Glomerular endothelial cell (primary cell): ENCODE measurements around the gene A4GALT. TPM values are rescaled to one million over a fixed set of nuclear protein-coding genes. Genes with fewer than 3 reads are reported as not detected.
"Not testable (repeated sequence)": the region's sequence is repeated elsewhere in the genome, so short reads cannot be mapped to it uniquely, and the experiment has no call there.

Experiments used
- DNase-seq: peaks from one replicate; pipeline ENCODE4 v3.0.0-alpha.2; 2011; ENCODE audit warnings: low read depth, low spot score; ENCODE audit errors: extremely low read depth
- total RNA-seq: library from RNA; depleted of rRNA; stranded (reverse); fragments of >200 nt; gene quantifications from 2 replicates; pipeline ENCODE4 v1.2.3, GENCODE V29; 2015

A4GALT gene, protein sequence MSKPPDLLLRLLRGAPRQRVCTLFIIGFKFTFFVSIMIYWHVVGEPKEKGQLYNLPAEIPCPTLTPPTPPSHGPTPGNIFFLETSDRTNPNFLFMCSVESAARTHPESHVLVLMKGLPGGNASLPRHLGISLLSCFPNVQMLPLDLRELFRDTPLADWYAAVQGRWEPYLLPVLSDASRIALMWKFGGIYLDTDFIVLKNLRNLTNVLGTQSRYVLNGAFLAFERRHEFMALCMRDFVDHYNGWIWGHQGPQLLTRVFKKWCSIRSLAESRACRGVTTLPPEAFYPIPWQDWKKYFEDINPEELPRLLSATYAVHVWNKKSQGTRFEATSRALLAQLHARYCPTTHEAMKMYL
- 19.1 and 22.0 TPM in 2 replicates for total RNA-seq

DNA sequence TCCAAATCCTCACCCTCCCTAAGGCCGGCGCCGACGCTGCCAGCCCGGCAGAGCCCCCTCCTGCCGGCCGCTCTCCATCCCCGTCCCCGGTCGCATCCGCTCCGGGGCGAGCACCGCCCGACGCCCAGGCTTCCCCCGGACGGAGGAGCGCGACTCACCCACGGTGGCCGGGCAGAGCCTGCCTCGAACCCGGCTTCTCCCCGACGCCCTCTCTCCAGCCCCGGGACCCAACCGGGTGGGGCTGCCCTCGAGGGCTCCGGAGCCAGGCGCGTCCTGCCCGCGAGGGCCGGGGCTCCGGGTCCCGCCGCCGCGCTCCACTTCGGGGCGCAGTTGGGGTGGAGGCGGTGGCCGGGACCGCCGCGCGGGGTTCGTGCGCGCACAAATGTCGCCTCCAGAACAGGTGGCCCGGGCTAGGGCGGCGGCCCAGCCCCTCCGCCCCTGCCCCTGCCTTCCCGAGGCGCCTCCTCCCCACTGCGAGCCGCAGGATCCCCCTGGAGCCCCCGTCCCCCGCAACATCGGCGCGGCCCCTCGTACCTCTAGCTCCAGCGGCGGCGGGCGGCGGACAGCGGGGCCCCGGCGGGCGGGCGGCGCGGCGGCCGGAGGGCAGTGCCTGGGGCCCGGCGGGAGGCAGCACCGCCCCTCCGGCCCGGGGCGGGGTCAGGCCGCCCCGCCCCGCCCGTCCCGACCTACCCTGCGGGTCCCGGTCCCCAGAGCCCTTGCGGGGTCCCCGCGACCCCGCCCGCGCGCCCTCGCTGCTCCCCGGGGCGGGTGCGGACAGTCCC is at the start of gene A4GALT:
Gene A4GALT, minus strand, starts transcription at position 608 of the 782 bp plus-strand sequence. CDS start 26,919 bp downstream, outside the sequence.
- DNase-seq: no peak

DNA sequence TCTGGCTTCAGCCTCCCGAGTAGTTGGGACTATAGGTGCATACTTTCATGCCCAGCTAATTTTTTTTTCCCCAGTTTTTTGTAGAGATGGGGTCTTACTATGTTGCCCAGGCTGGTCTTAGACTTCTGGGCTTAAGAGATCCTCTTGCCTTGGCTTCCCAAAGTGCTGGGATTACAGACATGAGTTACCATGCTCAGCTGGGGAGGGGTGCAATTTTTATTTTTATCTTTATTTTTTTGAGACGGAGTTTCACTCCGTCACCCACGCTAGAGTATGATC is 49.7 kb upstream of the A4GALT start:
- DNase-seq: no peak

DNA sequence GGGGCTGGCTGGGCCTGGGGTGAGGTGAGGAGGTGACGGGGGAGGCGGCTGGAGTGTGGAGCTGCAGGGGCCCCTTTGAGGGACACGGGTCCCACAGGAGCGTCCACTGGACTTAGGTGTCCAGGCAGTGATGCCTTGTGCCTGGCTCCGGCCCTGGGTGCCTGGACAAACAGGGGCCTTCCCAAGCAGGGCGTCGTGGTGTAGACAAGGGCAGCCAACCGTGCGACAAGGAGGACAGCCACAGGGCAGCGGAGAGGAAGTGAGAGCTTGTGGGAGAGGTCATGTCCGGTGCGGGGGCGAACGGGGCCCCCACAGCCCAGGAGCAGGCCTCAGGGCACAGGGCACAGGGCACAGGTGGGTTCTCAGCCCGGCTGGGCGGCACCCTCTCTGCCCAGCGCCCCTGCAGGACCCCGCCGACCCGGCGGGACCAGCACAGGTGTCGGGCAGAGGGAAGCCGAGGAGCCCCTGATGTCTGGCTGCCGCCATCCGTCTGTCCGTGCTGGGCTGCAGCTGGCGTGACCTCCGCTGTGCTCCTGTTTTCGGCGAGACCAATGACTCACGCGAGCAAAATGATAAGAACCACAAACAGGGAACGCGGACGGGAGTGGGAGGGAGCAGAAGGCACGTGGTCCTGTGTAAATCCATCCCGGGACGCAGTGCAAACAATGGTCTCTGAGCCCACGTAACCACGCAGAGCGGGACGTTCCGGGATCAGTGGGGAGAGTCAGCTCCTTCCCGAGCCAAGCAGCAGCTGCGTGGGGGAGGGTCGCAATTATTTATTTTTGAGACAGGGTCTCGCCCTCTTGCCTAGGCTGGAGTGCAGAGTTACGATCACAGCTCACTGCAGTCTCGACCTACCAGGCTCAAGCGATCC is 49.1 kb upstream of the A4GALT start:
- DNase-seq: no peak

DNA sequence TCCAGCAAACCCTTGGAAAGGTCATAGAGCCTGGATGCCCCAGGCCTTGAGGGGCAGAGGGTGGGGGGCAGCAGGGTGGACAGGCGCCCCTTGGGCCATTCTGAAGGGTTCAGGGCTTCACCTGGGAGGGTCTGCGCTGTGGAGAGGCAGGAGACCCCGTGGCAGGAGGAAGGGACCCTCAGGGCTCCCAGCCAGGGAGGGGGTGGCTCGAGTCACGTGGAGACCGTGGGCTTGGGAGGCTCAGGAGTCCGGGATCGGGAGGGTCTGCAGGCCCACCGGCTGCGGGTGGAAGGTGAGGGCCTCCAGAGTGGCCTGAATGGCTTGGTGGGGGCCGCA is 48.5 kb upstream of the A4GALT start:
- DNase-seq: no peak

DNA sequence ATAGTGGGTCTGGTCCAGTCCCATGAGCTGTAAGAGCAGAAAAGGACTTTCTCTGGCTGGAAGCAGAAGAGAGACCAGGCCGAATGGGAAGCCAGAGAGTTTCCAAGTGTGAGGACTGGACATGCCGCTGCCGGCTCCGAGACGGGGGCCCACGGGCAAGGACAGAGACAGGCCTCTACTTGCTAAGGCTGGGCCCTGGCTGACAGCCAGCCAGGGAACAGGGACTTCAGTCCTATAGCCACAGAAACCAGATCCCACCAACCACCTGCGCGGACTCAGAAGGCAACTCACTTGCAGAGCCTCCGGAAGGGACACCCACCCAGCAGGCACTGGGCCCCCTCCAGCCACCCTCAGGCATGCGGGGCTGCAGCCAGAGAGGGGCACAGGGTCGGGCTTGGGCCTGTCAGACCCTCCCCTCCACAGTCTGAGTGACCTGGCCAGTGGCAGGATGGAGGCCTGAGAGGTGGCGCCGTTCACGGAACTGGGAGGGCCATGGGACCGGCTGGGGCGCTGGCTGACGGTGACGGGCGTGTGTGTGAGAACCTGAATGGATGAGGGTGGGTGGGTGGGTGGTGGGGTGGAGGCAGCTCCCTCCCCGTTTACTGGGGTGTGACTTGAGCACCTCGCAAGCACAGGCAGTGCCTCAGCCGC is 47.8 kb upstream of the A4GALT start:
- DNase-seq: no peak

DNA sequence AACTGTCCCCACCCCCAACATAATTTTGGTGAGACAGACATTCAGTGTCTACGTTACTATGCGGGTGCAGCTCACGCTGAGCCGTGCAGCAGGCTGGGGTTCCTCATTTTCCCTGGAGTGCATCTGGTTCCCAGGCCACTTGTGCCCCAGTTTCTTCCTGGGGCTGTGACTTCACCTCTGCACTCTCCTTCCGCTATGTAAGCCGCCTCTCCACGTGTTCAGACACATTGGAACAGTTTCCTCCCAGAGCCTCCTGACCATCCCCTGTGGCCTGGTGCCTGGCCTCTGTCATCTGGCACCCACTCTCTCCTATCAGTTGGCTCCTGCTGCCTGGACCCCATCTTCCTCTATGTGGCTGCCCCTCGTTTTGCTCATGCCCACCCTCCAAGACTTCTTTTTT is 46.2 kb upstream of the A4GALT start:
- DNase-seq: no peak

DNA sequence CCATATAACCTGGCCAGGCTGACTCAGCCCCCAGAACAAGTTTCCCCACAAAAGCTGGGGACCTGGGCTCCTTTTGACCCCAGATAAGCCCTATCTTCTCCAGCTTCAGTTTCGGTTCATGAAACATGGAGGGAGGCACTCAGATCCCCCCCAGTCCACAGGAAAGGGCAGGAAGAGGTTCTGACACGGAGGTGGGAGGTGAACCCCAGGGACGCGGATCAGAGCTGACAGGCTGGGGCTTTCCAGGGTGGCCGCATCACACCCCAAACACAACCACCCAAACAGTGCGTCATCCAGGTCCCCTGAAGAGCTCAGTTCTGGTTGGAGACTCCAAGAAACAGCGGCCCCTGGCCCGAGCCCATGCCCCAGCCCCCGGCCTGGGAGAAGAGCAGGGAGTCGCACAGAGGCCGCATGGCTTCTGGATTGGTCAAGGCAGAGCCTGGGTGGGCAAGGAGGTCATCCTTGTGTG is 44.3 kb upstream of the A4GALT start:
- DNase-seq: no peak

DNA sequence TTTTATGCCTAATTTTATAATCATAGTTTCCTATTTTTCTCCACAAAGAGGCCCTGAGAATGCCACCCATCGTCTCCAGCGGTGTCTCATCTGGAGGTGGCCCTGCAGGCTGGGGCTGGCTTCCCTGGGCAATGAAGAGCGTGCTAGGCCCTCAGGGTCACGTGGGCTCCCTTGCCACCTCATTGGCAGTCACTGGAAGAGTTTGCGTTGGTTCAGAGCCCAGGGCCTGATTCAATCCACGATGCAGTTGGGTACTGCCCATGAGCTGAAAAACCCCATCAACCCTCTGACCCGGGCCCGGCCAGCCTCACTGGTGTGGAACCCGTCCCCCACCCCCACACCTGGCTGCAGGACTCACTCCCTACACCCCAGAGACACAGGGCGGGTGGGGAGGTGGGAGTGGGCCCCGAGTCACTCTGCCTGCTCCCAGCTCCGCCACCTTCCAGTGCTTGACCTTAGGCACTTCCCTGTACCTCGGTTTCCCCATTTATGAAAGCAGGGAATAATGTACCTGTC is 43.4 kb upstream of the A4GALT start:
- no peak for DNase-seq

DNA sequence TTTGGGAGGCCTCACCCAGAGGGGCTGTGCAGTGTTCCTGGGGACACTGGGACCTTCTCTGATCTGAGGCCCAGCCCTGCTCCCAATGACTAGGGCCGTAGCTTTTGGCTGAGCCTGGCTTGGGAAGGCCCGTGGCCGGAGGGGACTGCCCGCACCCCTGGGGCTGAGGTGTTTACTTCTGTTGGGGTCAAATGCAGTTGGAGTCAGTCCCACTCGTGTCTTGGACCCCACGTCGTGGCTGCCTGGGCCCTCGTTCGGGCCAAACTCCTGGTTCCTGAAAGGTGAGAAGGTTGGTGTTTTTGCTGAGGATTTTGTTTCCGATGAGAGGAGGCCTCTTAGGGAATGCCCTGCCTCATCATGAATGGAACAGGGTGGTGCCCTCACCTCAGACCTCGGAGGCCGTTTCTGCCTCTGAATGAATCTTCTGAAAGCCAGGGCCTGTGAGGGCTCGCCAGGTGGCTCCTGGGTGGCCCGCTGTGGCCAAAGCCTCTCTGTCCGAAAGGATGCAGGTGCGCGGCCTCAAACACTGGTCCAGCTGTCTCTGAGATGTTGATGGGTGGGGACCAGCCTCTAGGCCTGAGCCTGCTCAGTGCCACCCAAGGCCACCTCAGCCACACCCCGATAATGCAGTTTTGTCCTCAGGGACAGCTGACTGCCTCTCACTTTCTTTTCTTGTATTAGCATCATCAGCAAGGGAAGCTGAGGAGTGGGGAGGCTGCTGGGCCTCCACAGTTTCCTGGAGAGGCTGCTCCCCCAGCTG is 40.3 kb upstream of the A4GALT start:
- DNase-seq: no peak

DNA sequence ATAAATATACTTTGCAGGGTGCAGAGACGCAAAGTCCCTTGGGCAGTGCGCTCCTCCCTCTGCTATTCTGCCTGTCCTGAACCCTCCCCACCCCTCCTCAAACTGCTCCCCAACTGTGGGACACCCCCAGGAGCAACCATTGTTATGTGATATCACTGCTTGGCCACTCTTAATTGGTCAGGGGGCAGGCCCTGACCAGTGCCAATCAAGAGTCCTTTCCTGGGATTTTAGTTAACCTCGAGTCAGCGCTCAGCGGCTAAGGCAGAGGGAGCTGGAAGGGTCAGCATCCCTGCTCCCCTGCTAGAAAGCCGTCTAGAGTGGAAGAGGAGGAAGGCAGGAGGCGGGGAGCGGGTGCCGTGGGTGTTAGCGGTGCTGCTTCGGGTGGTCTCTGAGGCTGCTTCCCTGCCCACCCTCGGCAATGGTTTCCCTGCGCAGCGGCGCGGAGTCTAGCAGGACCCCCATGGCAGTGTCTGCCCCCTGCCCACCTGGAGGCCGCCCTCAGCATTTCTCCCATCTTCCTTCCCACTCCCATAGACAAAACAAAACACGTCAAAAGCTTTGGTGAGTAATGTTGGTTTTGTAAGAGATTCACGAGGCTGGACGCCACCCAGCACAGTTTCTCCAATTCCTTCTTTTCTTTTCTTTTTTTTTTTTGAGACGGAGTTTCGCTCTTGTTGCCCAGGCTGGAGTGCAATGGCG is 38.4 kb upstream of the A4GALT start:
- no peak for DNase-seq

DNA sequence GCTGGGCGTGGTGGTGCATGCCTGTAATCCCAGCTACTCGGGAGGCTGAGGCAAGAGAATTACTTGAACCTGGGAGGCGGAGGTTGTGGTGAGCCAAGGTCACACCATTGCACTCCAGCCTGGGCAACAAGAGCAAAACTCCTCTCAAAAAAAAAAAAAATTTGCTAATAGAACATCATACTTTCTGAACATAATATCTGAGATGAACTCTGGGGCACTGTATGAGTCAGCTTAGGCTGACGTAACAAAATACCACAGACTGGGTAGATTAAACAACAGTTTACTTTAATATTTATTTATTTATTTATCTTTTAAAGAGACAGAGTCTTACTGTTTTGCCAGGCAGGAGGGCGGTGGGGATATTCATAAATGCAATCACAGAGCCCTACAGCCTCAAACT is 34.9 kb upstream of the A4GALT start:
- not testable (repeated sequence) for DNase-seq

DNA sequence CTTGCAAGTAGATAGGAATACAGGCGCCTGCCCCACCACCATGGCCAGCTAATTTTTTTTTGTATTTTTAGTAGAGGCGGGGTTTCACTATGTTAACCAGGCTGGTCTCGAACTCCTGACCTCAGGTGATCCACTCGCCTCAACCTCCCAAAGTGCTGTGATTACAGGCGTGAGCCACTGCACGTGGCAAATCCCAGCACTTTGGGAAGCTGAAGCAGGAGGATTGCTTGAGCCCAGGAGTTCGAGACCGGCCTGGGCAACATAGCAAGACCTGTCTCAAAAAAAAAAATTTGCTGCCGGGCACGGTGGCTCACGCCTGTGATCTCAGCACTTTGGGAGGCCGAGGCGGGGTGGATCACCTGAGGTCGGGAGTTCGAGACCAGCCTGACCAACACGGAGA is 34.5 kb upstream of the A4GALT start:
- DNase-seq: not testable (repeated sequence)

DNA sequence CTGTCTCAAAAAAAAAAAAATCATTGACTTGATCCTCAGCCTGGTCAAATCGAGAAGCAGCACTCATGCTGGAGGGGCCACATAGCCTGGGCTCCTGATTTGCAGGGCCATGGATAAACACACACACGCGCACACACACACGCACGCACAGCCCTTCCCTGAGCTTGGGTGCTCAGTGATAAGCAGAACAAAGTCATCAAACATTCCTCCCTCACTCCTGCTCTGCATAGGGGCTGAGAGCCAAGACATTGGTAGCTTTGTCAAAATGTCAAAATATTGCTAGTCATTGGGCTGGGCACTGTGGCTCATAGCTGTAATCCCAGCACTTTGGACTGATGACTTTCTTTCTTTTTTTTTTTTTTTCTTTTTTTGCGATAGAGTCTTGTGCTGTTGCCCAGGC is 34.0 kb upstream of the A4GALT start:
- no peak for DNase-seq

DNA sequence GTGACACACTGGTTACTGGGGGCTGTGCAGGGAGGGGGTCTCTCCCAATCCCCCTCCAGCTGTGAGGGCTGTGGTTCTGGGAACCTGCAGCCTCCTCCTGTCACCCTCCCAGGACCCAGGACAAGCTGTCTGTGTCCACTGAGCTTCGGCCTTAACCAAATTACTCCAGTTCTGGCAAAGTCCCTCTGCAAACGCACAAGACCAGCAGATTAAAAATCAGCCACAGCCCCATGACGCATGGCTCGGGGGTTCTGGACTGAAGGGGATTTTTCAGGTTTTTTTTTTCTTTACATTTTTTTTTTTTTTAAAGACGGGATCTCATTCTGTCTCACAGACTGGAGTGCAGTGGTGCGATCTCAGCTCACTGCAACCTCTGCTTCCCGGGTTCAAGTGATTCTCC is 32.2 kb upstream of the A4GALT start:
- DNase-seq: no peak

DNA sequence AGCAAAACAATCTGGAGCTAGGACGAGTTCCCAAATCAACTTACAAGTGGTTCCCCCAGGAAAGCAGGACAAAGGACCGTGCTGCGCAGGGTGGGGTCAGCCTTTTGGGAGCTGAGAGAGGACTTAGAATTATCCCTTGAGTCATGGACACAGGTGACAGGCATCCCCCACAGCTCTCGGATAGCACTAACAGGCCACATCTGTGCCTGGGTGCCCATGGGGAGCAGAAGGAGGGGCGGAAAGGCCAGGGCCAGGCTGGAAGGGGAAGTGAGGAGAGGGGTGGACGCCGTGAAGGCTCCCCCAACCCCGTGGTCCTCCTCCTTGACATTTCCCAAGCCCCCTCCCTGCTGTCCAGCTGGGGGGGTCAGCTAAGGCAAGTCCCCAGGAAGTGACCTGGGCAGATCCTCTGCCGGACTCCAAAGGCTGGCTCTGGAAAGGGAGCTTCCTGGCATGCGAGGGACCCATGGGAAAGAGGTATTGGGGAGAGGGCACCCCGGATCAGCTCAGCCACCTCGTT is 31.6 kb upstream of the A4GALT start:
- no peak for DNase-seq

DNA sequence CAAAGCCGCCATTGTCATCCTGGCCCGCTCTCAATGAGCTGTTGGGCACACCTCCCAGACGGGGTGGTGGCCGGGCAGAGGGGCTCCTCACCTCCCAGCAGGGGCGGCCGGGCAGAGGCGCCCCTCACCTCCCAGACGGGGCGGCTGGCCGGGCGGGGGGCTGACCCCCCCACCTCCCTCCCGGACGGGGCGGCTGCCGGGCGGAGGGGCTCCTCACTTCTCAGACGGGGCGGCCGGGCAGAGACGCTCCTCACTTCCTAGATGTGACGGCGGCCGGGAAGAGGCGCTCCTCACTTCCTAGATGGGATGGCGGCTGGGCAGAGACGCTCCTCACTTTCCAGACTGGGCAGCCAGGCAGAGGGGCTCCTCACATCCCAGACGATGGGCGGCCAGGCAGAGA is 29.8 kb upstream of the A4GALT start:
- not testable (repeated sequence) for DNase-seq

DNA sequence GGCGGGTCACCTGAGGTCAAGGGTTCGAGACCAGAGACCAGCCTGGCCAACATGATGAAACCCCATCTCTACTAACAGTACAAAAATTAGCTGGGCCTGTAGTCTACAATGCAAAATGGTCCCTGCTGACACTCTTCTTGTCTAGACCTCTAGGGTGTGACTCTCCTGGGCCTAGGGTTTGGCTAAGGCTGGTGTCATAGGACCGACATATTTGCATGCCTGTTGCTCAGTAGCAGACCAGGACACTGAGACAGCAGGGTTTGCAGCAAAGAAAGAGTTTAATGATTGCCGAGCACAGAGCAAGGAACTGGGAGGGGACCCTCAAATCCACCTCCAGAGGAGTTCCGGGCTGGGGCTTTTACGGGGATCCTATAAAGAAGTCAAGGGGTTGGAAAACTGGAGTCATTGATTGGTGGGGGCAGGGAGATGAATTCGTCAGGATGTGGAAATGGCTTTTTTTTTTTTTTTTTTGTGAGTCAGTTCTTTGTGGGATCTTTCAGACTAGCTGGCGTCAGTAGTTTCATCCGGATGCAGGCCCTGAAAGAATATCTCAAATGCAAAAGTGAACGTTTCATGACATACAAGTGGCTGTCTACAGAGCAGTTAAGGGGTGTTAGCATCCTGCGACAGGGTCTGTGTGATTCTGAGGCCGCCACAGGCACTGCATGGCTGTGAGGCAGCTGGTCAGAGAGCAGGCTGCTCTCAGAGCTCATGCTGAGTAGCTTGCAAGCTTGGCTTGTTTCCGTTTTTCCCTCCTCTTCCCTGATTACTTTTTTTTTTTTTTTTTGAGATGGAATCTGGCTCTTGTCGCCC is 27.2 kb upstream of the A4GALT start:
- no peak for DNase-seq

DNA sequence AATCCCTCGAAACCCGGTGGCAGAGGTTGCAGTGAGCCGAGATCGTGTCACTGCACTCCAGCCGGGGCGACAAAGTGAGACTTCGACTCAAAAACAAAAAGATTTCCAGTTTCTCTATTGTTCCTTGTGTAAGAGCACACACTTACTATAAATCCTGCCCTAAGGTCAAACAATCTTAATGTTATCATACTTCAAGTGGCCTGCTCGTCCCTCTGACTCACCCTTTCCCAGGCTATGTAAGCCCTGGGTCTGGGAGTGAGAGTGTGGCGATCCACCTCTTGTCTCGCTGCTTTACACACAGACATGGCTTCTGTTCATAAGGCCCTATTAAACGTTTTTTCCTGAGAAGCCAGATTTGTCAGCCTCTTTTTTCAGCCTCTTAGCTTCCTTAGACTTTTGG is 24.4 kb upstream of the A4GALT start:
- DNase-seq: no peak
